8988T (cell line): ENCODE measurements around the gene PTH2.
A peak's percentile ranks its signal among the peaks of the same experiment; 100 is the strongest.
"Not testable (repeated sequence)": the region's sequence is repeated elsewhere in the genome, so short reads cannot be mapped to it uniquely, and the experiment has no call there.

Source experiments
- DNase-seq: peaks from one replicate; pipeline ENCODE4 v3.0.0; 2011

The PTH2 gene

GRCh38 chr19:49447485-49448431 is 24.5 kb upstream of the PTH2 start:
- DNase-seq: no peak

- no peak for DNase-seq
Measured at GRCh38 chr19:49445997-49446396, 22.8 kb upstream of the PTH2 start.

DNA sequence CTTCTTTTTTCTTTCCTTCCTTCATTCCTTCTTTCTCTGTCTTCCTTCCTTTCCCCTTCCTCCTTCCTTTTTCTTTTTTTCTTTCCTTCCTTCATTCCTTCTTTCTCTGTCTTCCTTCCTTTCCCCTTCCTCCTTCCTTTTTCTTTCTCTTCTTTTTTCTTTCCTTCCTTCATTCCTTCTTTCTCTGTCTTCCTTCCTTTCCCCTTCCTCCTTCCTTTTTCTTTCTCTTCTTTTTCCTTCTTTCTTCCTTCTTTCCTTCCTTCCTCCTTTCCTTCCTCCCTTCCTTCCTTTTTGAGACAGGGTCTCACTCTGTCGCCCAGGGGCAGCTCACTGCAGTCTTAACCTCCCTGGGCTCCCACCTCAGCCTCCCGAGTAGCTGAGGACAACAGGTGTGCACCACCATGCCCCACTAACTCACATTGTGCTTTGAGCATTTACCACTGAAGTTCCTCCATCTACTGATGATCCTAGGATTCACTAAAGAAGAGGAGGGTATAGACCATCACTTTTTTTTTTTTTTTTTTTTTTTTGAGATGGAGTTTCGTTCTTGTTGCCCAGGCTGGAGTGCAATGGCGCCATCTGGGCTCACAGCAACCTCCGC is 21.0 kb upstream of the PTH2 start:
- not testable (repeated sequence) for DNase-seq

DNA sequence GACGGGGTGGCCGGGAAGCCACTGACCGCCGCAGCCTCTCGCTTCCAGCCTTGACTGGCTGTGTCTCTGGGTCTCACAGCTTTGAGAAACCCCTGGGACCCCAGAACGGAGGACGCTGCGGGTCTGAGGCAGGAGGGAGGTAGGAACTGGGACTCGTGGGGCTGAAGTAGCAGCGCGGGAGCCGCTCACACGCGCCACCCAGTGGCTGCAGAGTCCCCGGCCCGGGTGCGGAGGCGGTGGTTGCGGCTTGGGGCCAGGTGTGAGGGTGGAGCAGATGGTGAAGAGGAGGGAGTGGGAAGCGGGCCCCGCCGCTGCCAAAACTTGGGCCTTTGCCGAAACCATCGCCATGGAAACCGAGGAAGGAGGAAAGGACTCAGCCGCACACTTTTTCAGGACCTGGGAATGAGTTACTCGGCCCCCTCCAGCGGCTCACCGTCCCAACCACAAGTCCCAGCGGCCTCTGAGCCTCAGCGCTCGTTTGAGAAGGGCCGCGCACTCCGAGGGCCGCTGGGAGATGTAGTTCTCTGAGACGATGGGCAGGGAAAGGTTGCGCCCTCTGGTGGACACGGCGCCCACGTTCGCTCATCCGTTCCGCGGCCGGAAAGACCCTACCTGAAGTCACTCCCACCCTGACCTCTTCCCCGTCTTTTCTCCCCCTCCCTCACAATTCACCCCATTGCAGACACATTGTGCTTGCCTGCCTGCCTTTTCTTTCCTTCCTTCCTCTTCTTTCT is 20.3 kb upstream of the PTH2 start:
- peak; percentile 81 for DNase-seq

DNA sequence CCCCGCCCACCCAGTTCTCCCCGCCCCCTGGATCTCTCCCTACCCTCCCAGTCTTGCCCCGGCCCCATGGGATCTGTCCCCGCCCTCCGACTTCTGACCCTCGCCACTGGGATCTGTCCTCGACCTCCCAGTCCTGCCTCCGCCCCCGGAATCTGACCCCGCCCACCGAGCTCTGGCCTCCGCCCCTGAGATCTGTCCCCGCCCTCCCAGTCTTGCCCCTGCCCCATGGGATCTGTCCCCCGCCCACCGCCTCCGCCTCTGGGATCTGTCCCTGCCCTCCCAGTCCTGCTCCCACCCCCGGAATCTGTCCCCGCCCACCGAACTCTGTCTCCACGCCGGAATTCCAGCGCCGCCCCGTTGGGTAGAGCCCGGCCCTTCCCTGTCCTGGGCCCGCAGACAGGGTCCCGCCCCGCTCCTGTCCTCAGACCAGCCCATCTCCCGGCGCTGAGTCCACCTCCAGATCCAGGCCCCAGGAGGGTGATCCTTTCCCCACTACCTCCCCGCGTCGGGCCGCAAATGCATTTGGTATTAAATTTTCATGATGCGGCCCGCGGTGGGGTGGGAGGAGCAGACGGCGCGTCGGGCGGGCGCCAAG is 19.6 kb upstream of the PTH2 start:
- DNase-seq: peak; percentile 94

DNA sequence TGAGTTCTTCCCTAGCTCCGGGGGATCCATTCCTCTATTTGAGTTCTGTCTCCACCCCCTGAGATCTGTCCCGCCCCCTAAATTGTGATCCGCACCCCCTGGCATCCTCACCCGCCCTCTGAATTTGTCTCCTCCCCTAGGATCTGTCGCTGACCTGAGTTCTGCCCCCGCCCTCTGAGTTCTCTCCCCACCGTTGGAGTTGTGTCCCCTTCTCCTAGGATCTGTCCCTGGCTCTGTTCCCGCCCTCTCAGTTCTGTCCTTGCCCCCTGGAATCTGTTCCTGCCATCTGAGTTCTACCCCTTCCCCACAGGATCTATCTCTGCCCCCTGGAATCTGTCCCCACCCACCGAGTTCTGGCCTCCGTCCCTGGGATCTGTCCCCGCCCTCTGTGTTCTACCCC is 19.1 kb upstream of the PTH2 start:
- DNase-seq: peak; percentile 71

GRCh38 chr19:49441960-49442350 is 18.7 kb upstream of the PTH2 start:
- DNase-seq: no peak

DNA sequence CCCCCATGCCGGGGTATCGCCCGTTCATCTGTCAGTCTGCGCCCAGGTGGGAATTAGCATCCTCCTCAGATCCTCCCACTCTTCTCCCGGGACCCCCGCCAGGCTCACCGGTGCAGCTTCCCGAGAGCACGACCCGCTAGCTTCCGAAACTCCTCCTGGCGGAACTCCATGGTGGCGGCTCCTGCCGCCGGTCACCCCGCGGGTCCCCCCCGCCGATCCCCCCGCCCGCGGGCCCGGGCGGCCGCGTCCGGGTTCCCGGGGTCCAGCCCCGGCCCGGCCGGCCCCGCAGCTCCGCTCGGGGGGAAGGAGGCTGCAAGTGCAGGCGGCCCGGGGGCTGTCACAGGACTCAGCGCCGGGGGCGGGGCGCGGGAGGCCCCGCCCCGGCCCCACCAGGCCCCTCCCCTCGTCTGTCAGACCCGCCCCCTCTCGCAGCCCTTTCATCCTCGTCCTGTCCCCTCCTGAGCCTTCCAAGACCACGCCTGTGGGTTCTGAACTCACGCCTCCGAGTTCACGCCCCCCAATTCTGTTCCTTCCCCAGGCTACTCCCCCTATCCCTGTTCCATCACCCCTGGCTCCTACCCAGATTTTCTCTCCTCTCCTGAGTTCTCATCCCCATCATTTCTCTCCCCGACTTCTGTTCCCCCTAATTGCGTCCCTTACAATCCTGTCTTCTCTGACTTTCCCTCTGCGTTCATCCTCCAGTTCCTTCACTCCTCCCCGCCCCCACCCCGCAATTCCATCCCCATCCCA is 18.1 kb upstream of the PTH2 start, which contains the start of gene SLC17A7:
SLC17A7 (minus strand) TSS at position 318 of the 750 bp plus-strand sequence; CDS start at position 170, 148 bp downstream.
- no peak for DNase-seq

DNA sequence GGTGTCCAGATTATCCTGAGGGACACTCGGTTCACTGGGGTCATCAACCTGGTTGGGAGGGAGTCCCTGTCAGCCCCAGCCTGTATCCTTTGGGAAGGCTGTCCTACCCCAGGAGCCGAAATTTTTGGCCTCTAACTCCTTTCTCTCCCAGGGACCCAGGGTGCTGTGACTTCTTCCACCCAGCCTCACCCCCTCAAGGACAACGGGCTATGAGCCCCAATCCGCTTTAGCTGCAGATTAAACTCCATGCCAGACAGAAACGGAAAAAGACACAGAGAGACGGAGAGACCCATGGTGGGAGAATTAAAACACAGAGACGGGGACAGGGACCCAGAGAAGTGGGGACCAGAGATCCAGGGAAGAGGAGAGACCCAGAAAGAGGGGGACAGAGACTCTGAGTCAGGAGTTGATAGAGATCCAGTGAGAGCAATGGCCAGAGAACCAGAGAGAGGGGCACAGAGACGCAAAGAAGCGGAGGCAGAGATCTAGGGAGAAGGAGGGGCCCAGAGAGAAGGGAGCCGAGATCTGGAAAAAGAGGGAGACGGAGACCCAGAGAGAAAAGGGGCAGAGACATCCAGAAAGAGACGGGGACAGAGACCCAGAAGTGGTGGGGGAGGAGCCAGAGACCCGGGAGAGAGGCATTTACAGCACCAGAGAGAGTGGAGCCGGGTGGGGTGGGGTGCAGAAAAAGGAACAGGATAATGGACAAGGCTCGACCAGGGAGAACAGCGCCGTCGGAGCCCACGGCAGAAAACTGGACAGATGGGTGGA is 17.4 kb upstream of the PTH2 start:
- DNase-seq: no peak

GRCh38 chr19:49439836-49440235 is 16.6 kb upstream of the PTH2 start:
- DNase-seq: no peak

DNA sequence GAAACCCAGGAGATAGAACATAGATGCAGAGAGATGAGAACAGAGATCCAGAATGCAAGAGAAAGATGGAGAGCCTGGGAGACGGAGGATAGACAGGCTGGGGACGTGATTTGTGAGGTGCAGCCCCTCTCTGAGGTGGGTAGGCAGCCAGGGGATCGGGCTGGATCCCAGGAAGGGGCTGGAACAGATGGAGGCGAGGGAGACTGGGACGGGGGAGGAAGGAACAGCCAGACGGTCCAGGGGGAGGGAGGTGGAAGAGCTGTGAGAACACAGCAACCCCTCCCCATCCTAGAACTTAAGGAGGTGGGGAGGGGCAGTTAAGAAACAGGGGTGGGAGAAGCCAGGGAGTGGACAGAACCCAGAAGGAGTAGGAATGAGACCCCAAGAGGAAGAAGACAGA is 15.0 kb upstream of the PTH2 start:
- DNase-seq: no peak

GRCh38 chr19:49437231-49437630 is 14.0 kb upstream of the PTH2 start:
- DNase-seq: no peak

DNA sequence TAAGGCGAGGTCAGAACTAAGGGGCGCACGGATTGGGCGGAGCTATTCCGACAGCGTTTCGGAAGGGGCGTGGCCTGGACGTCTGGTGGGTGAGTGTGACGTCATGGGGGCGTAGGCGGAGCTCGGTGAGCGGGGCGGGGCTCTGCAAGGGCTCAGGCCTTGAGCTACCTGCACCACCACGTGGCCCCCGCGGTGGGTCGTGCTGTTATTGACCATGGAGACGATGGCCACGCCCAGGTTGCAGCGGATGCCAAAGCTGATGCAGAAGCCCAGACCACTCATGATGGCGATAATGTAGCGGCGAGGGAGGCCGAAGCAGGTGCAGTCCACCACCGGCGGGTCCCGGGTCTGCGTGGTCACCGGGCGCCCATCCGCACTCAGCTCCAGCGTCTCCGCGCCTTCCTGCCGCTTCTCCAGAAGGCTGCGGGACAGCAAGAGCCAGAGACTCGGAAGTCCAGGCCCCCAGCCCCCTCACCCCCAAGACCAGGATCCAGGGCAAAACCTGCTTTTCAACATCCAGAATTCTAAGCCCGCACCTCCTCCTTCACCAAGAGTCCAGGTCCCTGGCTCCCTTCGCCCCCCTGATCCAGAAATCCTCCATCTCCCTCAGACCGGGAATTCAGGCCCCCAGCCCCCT is 13.3 kb upstream of the PTH2 start:
- DNase-seq: no peak

DNA sequence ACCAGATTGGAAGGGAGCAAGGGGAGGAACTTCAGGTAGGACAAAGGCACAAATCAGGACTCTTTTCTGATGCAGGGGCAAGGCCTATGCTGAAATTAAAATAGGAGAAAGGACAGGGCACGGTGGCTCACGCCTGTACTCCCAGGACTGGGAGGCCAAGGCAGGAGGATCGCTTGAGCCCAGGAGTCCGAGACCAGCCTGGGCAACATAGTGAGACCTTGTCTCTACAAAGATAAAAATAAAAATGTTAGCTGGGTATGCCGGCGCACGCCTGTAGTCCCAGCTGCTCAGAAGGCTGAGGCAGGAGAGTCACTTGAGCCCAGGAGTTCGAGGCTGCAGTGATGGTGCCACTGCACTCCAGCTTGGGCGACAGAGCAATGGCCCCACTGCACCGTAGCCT is 12.4 kb upstream of the PTH2 start:
- no peak for DNase-seq

- no peak for DNase-seq
Measured at GRCh38 chr19:49434907-49435583, 11.8 kb upstream of the PTH2 start.

DNA sequence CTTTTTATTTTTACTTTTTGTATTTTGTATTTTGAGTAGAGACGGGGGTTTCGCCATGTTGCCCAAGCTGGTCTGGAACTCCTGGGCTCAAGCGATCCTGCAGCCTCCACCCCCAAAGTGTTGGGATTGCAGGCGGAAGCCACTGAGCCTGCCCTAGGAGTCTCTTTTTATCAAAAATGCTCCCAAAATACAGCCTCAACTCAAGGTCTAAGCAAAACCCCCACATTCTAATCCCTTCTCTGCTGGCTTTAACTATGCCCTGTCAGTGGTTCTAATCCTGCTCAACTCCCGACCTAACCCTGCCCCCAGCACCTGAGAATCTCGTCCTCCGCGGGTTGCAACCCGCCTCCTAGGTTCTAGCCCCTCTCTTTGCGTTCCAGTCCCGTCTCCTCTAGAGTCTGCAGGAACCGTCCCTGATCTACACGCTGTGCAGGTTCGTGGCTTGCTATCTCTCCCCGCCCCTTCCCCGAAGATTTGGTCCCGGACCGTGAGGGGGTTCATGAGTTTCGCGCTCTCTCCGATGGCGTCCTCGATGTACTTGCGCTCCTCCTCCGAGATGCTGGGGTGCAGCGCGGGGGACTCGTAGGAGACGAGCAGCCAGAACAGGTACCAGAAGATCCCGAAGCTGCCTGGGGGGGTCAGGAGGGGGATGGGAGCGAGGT is 10.1 kb upstream of the PTH2 start:
- no peak for DNase-seq

GRCh38 chr19:49432141-49433073 is 9.2 kb upstream of the PTH2 start:
- no peak for DNase-seq

DNA sequence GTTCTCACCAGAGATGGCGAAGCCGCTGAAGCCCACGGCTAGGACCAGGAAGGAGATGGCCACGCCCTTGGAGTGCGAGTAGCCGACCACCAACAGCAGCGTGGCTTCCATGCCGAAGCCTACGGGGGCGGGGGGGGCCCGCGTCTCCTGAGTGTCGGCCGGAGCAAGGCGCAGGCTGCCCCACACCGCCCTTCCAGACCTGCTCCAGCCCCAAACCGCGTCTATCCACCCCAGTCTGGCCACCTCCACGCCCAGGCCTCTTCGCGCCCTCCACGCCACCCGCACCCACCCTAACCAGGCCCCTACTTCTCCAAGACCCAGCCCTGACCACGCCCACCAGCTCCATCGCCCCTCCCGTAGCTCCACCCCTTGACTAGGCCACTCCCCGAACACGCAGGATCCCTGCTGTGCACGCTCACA is 8.1 kb upstream of the PTH2 start:
- DNase-seq: no peak
